B cell (primary cell): ENCODE data around the gene FHIP1A. TPM values are rescaled to one million over a fixed set of nuclear protein-coding genes. Genes with fewer than 3 reads are reported as not detected.

Experiments
- ATAC-seq: fragments of 200-7000 bp; cut with Tn5 transposase; one replicate; pipeline ENCODE4 v1.10.0; 2021; ENCODE audit warnings: low read depth, mild to moderate bottlenecking, moderate number of reproducible peaks, moderate library complexity
- CTCF ChIA-PET: fragments of 350-600 bp; sonication (Branson Sonifier 250); formaldehyde crosslinking; loops from one replicate; lab custom pipeline; 2021; ENCODE audit warnings: antibody characterized with exemption, inconsistent platforms; lab: Charles Lee
- POLR2A ChIA-PET: fragments of 350-600 bp; sonication (Branson Sonifier 250); formaldehyde crosslinking; loops from one replicate; lab custom pipeline; 2021; ENCODE audit warnings: antibody characterized with exemption; lab: Charles Lee
- DNase-seq: peaks from one replicate; pipeline ENCODE4 v3.0.0; 2013
- H2AFZ ChIP-seq: 2 replicates; pipeline ENCODE4 v1.6.1; 2012; ENCODE audit warnings: mild to moderate bottlenecking, low read depth, low read length; ENCODE audit not compliant: insufficient read depth, poor library complexity, severe bottlenecking
- H3K27ac ChIP-seq, 2 donors: 1 replicate in 1 of 2; 2 replicates in 1 of 2; pipeline ENCODE4 v1.5.1; 2012 to 2013; ENCODE audit warnings: low read length in 2 of 2, mild to moderate bottlenecking in 2 of 2, moderate library complexity in 1 of 2
- H3K27me3 ChIP-seq, 4 experiments: fragments of 200-600 bp in 1 of 4; sonication (generic) in 1 of 4; replicated peaks in 1 of 4; 1 replicate in 2 of 4; 2 replicates in 2 of 4; pipeline versions ENCODE4 v1.6.1 to v1.7.0; 2013 to 2016; ENCODE audit warnings: low read length in 3 of 4, mild to moderate bottlenecking in 2 of 4, mixed read lengths in 1 of 4, moderate library complexity in 1 of 4; ENCODE audit not compliant: insufficient read depth in 4 of 4, control insufficient read depth in 3 of 4; ENCODE audit errors: control extremely low read depth in 1 of 4
- H3K36me3 ChIP-seq, 2 experiments: replicated peaks in 1 of 2; 1 replicate in 1 of 2; 2 replicates in 1 of 2; pipeline versions ENCODE4 v1.6.1 to v1.7.1; 2013; ENCODE audit warnings: low read length in 1 of 2; ENCODE audit not compliant: insufficient read depth in 2 of 2, control insufficient read depth in 1 of 2; ENCODE audit errors: control extremely low read depth in 1 of 2, extremely low read depth in 1 of 2
- H3K4me1 ChIP-seq, 2 donors: fragments of 200-600 bp in 1 of 2; sonication (generic) in 1 of 2; 1 replicate in 1 of 2; 2 replicates in 1 of 2; pipeline versions ENCODE4 v1.5.1 to v1.6.1; 2013 to 2017; ENCODE audit warnings: low read length in 2 of 2; ENCODE audit not compliant: control insufficient read depth in 2 of 2, insufficient read depth in 2 of 2
- H3K4me2 ChIP-seq: replicated peaks from 2 replicates; pipeline ENCODE3; 2012; ENCODE audit warnings: mild to moderate bottlenecking, low read depth, low read length; ENCODE audit not compliant: poor library complexity, severe bottlenecking
- H3K4me3 ChIP-seq, 5 experiments: fragments of 200-600 bp in 1 of 5; sonication (generic) in 1 of 5; 1 replicate in 3 of 5; 2 replicates in 2 of 5; pipeline versions ENCODE4 v1.5.1 to v1.7.0; 2011 to 2016; ENCODE audit warnings: low read length in 4 of 5, mild to moderate bottlenecking in 4 of 5, low read depth in 2 of 5, control low read depth in 1 of 5, moderate library complexity in 1 of 5; ENCODE audit not compliant: insufficient read depth in 1 of 5; ENCODE audit errors: control extremely low read depth in 1 of 5, extremely low read depth in 1 of 5
- H3K79me2 ChIP-seq: fragments of 200-600 bp; sonication (generic); one replicate; pipeline ENCODE4 v1.6.0; 2016; ENCODE audit warnings: low read length; ENCODE audit not compliant: control insufficient read depth, insufficient read depth
- H3K9ac ChIP-seq: fragments of 200-600 bp; sonication (generic); 2 replicates; pipeline ENCODE4 v1.6.1; 2017; ENCODE audit warnings: mild to moderate bottlenecking, low read length, moderate library complexity
- H3K9me3 ChIP-seq, 3 donors: one replicate each; pipeline versions ENCODE4 v1.6.1 to v1.7.1; 2013; ENCODE audit warnings: low read length in 2 of 3; ENCODE audit not compliant: control insufficient read depth in 2 of 3, insufficient read depth in 1 of 3; ENCODE audit errors: control extremely low read depth in 1 of 3
- H4K20me1 ChIP-seq: 2 replicates; pipeline ENCODE4 v1.6.0; 2012; ENCODE audit warnings: mild to moderate bottlenecking, low read length; ENCODE audit not compliant: insufficient read depth, control insufficient read depth, poor library complexity, severe bottlenecking
- H3K27ac Mint-ChIP-seq: one replicate; pipeline ENCODE4 v1.8.0; 2021; ENCODE audit warnings: mixed read lengths
- H3K27me3 Mint-ChIP-seq: one replicate; pipeline ENCODE4 v1.8.0; 2021; ENCODE audit warnings: mixed read lengths
- H3K4me1 Mint-ChIP-seq: one replicate; pipeline ENCODE4 v1.8.0; 2021; ENCODE audit warnings: mixed read lengths
- H3K4me3 Mint-ChIP-seq: one replicate; pipeline ENCODE4 v1.8.0; 2021; ENCODE audit warnings: mixed read lengths
- H3K9me3 Mint-ChIP-seq: one replicate; pipeline ENCODE4 v1.8.0; 2022; ENCODE audit warnings: mixed read lengths; ENCODE audit not compliant: insufficient read depth
- EZH2 ChIP-seq: IDR thresholded peaks from 2 replicates; pipeline ENCODE4 v1.6.1; 2012; ENCODE audit warnings: borderline replicate concordance, low read depth, mild to moderate bottlenecking, moderate library complexity, low read length; ENCODE audit not compliant: insufficient read depth, poor library complexity, severe bottlenecking
- WGBS: methylation state at CpG from one replicate; pipeline ENCODE4 v1.1.5; 2013; ENCODE audit warnings: missing lambda C conversion rate; ENCODE audit not compliant: insufficient coverage; 5-methylcytosine and 5-hydroxymethylcytosine counted together
- intact Hi-C: fragments of 100-400 bp; cut with micrococcal nuclease; formaldehyde crosslinking; loops from one replicate; pipeline ENCODE4 v1.10.0; 2022
- polyA plus RNA-seq: library from polyadenylated mRNA; depleted of rRNA; stranded (reverse); fragments of >200 nt; gene quantifications from 2 replicates; pipeline ENCODE4 v1.2.3, GENCODE V29; 2012
- total RNA-seq, 2 donors: library from RNA; stranded (reverse); fragments of 120-200 nt in 1 of 2; gene quantifications; 1 replicate in 1 of 2; 2 replicates in 1 of 2; pipeline versions ENCODE4 v1.2.3 to v1.2.4, GENCODE V29; 2013 to 2022
- TF ChIP-seq, protein P1 (sequence below): fragments of 200-600 bp; IDR thresholded peaks from one replicate; pipeline ENCODE4 v1.8.0; 2022; ENCODE audit warnings: antibody characterized with exemption, mild to moderate bottlenecking

FHIP1A gene
- total and polyA plus RNA-seq, 2 donors (not counting 1 experiment from before 2014, with no cell fraction given) = 0.03 to 0.76 TPM

DNA sequence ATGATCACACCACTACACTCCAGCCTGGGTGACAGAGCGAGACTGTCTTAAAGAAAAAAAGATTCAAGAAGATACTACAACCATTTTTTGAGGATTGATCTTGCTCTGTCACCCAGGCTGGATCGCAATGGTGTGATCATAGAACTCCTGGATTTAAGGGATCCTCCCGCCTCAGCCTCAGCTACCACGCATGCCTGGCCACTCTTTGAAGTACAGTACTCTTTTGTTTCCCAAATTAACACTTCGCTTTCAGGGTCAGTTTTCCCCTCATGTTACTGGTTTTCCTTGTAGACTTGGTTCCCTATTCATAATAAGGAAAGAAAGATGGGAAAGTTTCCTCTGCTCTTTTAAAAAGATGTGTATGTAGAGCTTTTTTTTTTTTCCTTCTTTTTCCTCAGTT lies 34.3 kb downstream of the FHIP1A start:
- Histone ChIP-seq H3K9me3 (no peaks in the 10 kb centered on the region), H3K4me1 (no peaks in the 10 kb centered on the region), H3K27me3 (no peaks in the 10 kb centered on the region), H4K20me1 (no peaks in the 10 kb centered on the region), H3K36me3 (no peaks in the 10 kb centered on the region), H3K79me2 (no peaks in the 10 kb centered on the region), H2AFZ (no peak overlapping the region), H3K4me2 (no peak overlapping the region), H3K4me3 (no peak overlapping the region), H3K27ac (no peak overlapping the region), H3K9ac (no peak overlapping the region)
- no peak for ATAC-seq
- no peak for DNase-seq
- Mint-ChIP-seq H3K27ac (no peak overlapping the region), H3K4me1 (no peaks in the 10 kb centered on the region), H3K9me3 (no peaks in the 10 kb centered on the region), H3K27me3 (peaks cover 12% of the 10 kb centered on the region), H3K4me3 (no peak overlapping the region)
- intact Hi-C loops = no loop called here
- 87% methylated on average over 3 of the region's 5 CpGs for WGBS
- ChIA-PET POLR2A (no interaction called here), CTCF (no interaction called here)
- TF ChIP-seq EZH2 = no peak
- TF ChIP-seq, protein P1, sequence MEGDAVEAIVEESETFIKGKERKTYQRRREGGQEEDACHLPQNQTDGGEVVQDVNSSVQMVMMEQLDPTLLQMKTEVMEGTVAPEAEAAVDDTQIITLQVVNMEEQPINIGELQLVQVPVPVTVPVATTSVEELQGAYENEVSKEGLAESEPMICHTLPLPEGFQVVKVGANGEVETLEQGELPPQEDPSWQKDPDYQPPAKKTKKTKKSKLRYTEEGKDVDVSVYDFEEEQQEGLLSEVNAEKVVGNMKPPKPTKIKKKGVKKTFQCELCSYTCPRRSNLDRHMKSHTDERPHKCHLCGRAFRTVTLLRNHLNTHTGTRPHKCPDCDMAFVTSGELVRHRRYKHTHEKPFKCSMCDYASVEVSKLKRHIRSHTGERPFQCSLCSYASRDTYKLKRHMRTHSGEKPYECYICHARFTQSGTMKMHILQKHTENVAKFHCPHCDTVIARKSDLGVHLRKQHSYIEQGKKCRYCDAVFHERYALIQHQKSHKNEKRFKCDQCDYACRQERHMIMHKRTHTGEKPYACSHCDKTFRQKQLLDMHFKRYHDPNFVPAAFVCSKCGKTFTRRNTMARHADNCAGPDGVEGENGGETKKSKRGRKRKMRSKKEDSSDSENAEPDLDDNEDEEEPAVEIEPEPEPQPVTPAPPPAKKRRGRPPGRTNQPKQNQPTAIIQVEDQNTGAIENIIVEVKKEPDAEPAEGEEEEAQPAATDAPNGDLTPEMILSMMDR = no peak

DNA sequence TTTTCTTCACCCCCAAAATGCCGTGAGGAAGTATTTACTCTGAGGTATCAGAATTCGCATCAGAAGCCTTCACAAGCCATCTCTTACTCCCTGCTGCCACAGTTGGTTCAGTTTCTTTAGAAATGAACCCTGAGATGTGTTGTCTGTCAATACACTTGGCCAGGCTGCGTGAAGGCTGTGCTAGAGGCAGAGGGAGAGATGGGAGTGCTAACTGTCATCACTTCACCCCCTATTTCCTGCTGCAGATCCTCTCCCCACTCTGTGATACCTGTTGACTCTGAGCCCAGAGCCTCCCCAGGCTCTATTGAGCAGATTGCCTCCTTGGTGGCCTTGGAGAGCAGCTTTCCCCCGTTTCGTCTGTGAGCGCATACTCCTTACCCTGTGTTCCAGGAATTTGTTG lies 34.8 kb downstream of the FHIP1A start:
- ATAC-seq (no peak), DNase-seq (no peak)
- H3K9me3 ChIP-seq = no peaks in the 10 kb centered on the region
- TF ChIP-seq, protein P1 = no peak
- no peak for TF ChIP-seq EZH2
- no peak overlapping the region for H3K27ac ChIP-seq
- Mint-ChIP-seq H3K27me3 (peaks cover 12% of the 10 kb centered on the region), H3K4me3 (no peak overlapping the region), H3K9me3 (no peaks in the 10 kb centered on the region), H3K27ac (no peak overlapping the region), H3K4me1 (no peaks in the 10 kb centered on the region)
- intact Hi-C loops = no loop called here
- no peaks in the 10 kb centered on the region for H3K79me2 ChIP-seq
- 100% methylated on average over 1 of the region's 6 CpGs for WGBS
- no peaks in the 10 kb centered on the region for H3K27me3 ChIP-seq
- H3K9ac ChIP-seq = no peak overlapping the region
- H4K20me1 ChIP-seq = no peaks in the 10 kb centered on the region
- H3K4me1 ChIP-seq = no peaks in the 10 kb centered on the region
- H3K4me3 ChIP-seq = no peak overlapping the region
- no peak overlapping the region for H2AFZ ChIP-seq
- H3K36me3 ChIP-seq = no peaks in the 10 kb centered on the region
- ChIA-PET CTCF (no interaction called here), POLR2A (no interaction called here)
- H3K4me2 ChIP-seq = no peak overlapping the region
